GM12878 (cell line): Measurements from ENCODE around the gene SLC29A1. TPM values are rescaled to one million over a fixed set of nuclear protein-coding genes. Genes with fewer than 3 reads are reported as not detected.

Experiments used
- ATAC-seq: fragments of 200-7000 bp; cut with Tn5 transposase; 3 replicates; pipeline ENCODE4 v1.9.1; 2020; ENCODE audit warnings: mild to moderate bottlenecking, moderate library complexity
- BruUV-seq: library from RNA; stranded (reverse); fragments of 400-500 nt; replicated peaks from 2 replicates; lab custom pipeline; 2021; lab: Mats Ljungman, UMichigan
- CTCF ChIA-PET: fragments of 300-600 bp; sonication (Branson Sonifier 250); formaldehyde crosslinking; extraction: SDS; loops from one replicate; lab custom pipeline; 2021; ENCODE audit warnings: inconsistent platforms; lab: Yijun Ruan, JAX
- POLR2A ChIA-PET: fragments of 350-600 bp; formaldehyde crosslinking; extraction: SDS; loops from one replicate; lab custom pipeline; 2021; ENCODE audit warnings: inconsistent platforms; lab: Charles Lee
- RAD21 ChIA-PET: fragments of 300-600 bp; sonication (Branson Sonifier 250); formaldehyde crosslinking; loops from one replicate; lab custom pipeline; 2023; ENCODE audit warnings: antibody characterized with exemption; ENCODE audit not compliant: unreplicated experiment; lab: Charles Lee
- SMC1A ChIA-PET: fragments of 300-600 bp; sonication (Branson Sonifier 250); formaldehyde crosslinking; loops from one replicate; lab custom pipeline; 2023; ENCODE audit not compliant: unreplicated experiment, uncharacterized antibody; lab: Charles Lee
- DNase-seq: peaks from one replicate; pipeline ENCODE4 v3.0.0-alpha.2; 2011; ENCODE audit warnings: low read depth, low spot score
- FAIRE-seq: peaks from 3 replicates; lab custom pipeline; 2011; peaks lifted over from hg19 to GRCh38; lab: Jason Lieb, UNC
- H2AFZ ChIP-seq: 2 replicates; pipeline ENCODE4 v1.6.0; 2011; ENCODE audit warnings: low read depth, low read length, control low read depth; ENCODE audit not compliant: control insufficient read depth
- H3K27ac ChIP-seq: 2 replicates; pipeline ENCODE4 v1.5.1; 2011; ENCODE audit warnings: control low read depth; ENCODE audit not compliant: control insufficient read depth, insufficient read depth
- H3K27me3 ChIP-seq, 2 experiments: replicated peaks in 1 of 2; 2 replicates each; pipeline versions ENCODE4 v1.6.0 to v1.6.1; 2011; ENCODE audit warnings: low read length in 1 of 2; ENCODE audit not compliant: control insufficient read depth in 2 of 2, insufficient read depth in 2 of 2
- H3K36me3 ChIP-seq, 2 experiments: 2 replicates each; pipeline ENCODE4 v1.5.1; 2011; ENCODE audit warnings: low read length in 1 of 2; ENCODE audit not compliant: control insufficient read depth in 2 of 2, insufficient read depth in 2 of 2
- H3K4me1 ChIP-seq: 2 replicates; pipeline ENCODE4 v1.6.1; 2011; ENCODE audit warnings: mild to moderate bottlenecking, low read length, moderate library complexity, mixed read lengths; ENCODE audit not compliant: control insufficient read depth, insufficient read depth
- H3K4me2 ChIP-seq: 2 replicates; pipeline ENCODE4 v1.6.0; 2011; ENCODE audit warnings: control low read depth; ENCODE audit not compliant: control insufficient read depth, insufficient read depth
- H3K4me3 ChIP-seq: fragments of 200-600 bp; sonication (generic); 2 replicates; pipeline ENCODE4 v1.5.1; 2016
- H3K79me2 ChIP-seq: 2 replicates; pipeline ENCODE4 v1.6.0; 2011; ENCODE audit warnings: low read length; ENCODE audit not compliant: control insufficient read depth, insufficient read depth
- H3K9ac ChIP-seq: 2 replicates; pipeline ENCODE4 v1.8.0; 2011; ENCODE audit warnings: low read length, control low read depth, mixed read lengths; ENCODE audit not compliant: control insufficient read depth, insufficient read depth
- H3K9me3 ChIP-seq: replicated peaks from 3 replicates; pipeline ENCODE4 v1.5.1; 2011; ENCODE audit warnings: mild to moderate bottlenecking, low read length; ENCODE audit not compliant: control insufficient read depth, insufficient read depth
- H4K20me1 ChIP-seq: 2 replicates; pipeline ENCODE4 v1.6.0; 2011; ENCODE audit not compliant: control insufficient read depth, insufficient read depth
- CHD4 ChIP-seq: fragments of 200-600 bp; sonication (generic); IDR thresholded peaks from 2 replicates; pipeline ENCODE4 v1.6.1; 2016; ENCODE audit warnings: mild to moderate bottlenecking
- HDAC6 ChIP-seq: fragments of 200-600 bp; sonication (generic); IDR thresholded peaks from one replicate; pipeline ENCODE4 v1.8.0; 2017; ENCODE audit warnings: antibody characterized with exemption; ENCODE audit not compliant: unreplicated experiment
- KLF5 ChIP-seq: fragments of 450-650 bp; IDR thresholded peaks from 2 replicates; pipeline ENCODE4 v1.6.1; 2014; ENCODE audit warnings: mild to moderate bottlenecking; ENCODE audit not compliant: partially characterized antibody
- MTA3 ChIP-seq: IDR thresholded peaks from 2 replicates; pipeline ENCODE4 v1.6.1; 2012; ENCODE audit warnings: low read length, inconsistent platforms, borderline replicate concordance
- NFYA ChIP-seq: IDR thresholded peaks from 2 replicates; pipeline ENCODE4 v1.6.1; 2011; ENCODE audit warnings: low read depth, mild to moderate bottlenecking, low read length, improper control_type of control experiment, borderline replicate concordance
- PAX8 ChIP-seq: fragments of 450-650 bp; IDR thresholded peaks from 2 replicates; pipeline ENCODE4 v1.6.1; 2017; ENCODE audit warnings: mild to moderate bottlenecking, moderate library complexity
- RUNX3 ChIP-seq: IDR thresholded peaks from 2 replicates; pipeline ENCODE4 v1.6.1; 2012; ENCODE audit warnings: low read length, inconsistent platforms
- YY1 ChIP-seq: IDR thresholded peaks from 2 replicates; pipeline ENCODE4 v1.6.1; 2011; ENCODE audit warnings: low read depth, mild to moderate bottlenecking, low read length
- ZNF207 ChIP-seq: fragments of 450-650 bp; IDR thresholded peaks from 2 replicates; pipeline ENCODE4 v1.6.1; 2014; ENCODE audit warnings: antibody characterized with exemption, mild to moderate bottlenecking, borderline replicate concordance
- WGBS: methylation state at CpG from one replicate; pipeline ENCODE4 v1.1.6; 2016; ENCODE audit warnings: low lambda C conversion rate; ENCODE audit not compliant: insufficient replicate concordance, insufficient coverage; ENCODE audit errors: missing lambda C conversion rate; 5-methylcytosine and 5-hydroxymethylcytosine counted together
- in situ Hi-C: fragments of 300-500 bp; cut with MboI; formaldehyde crosslinking; loops from 9 replicates; pipeline ENCODE4 v1.14.3; 2018; ENCODE audit warnings: mixed read lengths
- intact Hi-C: fragments of 100-400 bp; cut with micrococcal nuclease; formaldehyde crosslinking; loops from one replicate; pipeline ENCODE4 v1.14.2; 2022; ENCODE audit not compliant: unreplicated experiment
- polyA plus RNA-seq, 11 experiments: library from polyadenylated mRNA; depleted of rRNA in 4 of 11; unstranded in 6 of 11; stranded (reverse) in 5 of 11; fragments of >200 nt; fragmentation: Nextera tagmentation in 4 of 11; fragmentation: Illumina TruSeq in 1 of 11; extraction: Ambion mirVana in 4 of 11; extraction: Trizol in 1 of 11; gene quantifications; 1 replicate in 1 of 11; 2 replicates in 10 of 11; pipeline versions ENCODE4 v1.2.1 to v1.2.3, GENCODE V29; 2011 to 2016; ENCODE audit warnings: inconsistent platforms in 2 of 11, missing spikeins in 2 of 11, low read depth in 1 of 11
- total RNA-seq, 4 experiments: library from RNA; depleted of rRNA in 3 of 4; stranded (reverse); fragments of >200 nt in 3 of 4; fragmentation: Illumina TruSeq in 1 of 4; extraction: Trizol in 1 of 4; gene quantifications; 2 replicates each; pipeline versions ENCODE4 v1.2.1 to v1.2.3, GENCODE V29; 2013 to 2021
- TF ChIP-seq, protein P1 (sequence below): fragments of 450-650 bp; IDR thresholded peaks from 2 replicates; pipeline ENCODE4 v1.6.1; 2017; ENCODE audit warnings: mild to moderate bottlenecking
- TF ChIP-seq, protein P2 (sequence below): fragments of 450-650 bp; IDR thresholded peaks from 2 replicates; pipeline ENCODE4 v1.6.1; 2014; ENCODE audit warnings: mild to moderate bottlenecking

Gene SLC29A1
- total and polyA plus RNA-seq, 10 of the 15 experiments (the other 5 are each of a cell fraction or from before 2014, with no cell fraction given): 10.0 to 132 (median 93.4) TPM

DNA sequence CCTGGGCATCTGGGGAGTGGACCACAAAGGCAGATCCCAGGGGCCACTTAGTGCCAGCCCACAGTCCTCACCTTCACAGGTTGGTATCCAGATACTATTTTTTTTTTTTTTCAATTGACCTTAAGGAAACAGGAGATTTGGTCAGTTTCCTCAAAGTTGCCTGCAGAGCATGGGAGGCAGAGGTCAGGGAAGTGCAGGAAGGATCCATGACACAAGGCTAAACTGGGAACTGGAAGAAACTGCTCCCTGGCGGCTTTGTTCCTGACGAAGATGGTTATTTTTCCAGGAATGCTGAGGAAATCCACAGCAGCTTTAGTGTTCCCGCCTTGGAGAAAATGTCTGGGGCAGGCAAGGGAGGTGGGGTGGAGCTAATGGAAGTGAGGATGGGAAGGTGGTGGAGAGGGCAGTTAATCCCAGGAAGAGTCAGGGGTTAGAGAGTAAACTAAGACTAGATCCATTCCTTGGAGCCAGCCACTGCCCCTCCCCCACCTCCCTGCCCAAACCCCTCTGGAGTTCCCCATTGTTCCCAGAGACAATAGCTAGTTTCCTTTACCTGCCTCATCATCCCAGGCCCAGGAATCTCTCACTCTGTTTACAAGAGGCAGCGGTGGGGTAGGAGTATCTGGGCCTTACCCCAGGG, 20.9 kb upstream of the SLC29A1 start:
- intact Hi-C loops (no loop called here), in situ Hi-C loops (no loop called here)
- no TSS peak for BruUV-seq
- no peak for TF ChIP-seq RUNX3
- no peaks in the 10 kb centered on the region for H3K4me1 ChIP-seq
- SMC1A ChIA-PET: interaction anchor here (1.3 kb wide), 1 partner anchor 10 kb away, joined by 4 read pairs; no protein-coding TSS in a partner anchor
- CTCF ChIA-PET: interaction anchor here (0.9 kb wide), 1 partner anchor 65 kb away, joined by 4 read pairs; no protein-coding TSS in a partner anchor
- H3K27me3 ChIP-seq: no peaks in the 10 kb centered on the region
- no peaks in the 10 kb centered on the region for H3K79me2 ChIP-seq
- POLR2A ChIA-PET: interaction anchor here (1.1 kb wide), 1 partner anchor 21 kb away, joined by 3 read pairs; the partner anchor contains the start of gene SLC29A1
- WGBS: 35% methylated on average over 4 of the region's 4 CpGs
- H3K27ac ChIP-seq: no peak overlapping the region
- RAD21 ChIA-PET: interaction anchor here (0.8 kb wide), 1 partner anchor 26 kb away, joined by 3 read pairs; no protein-coding TSS in a partner anchor
- no peak for DNase-seq
- H2AFZ ChIP-seq: no peak overlapping the region
- H4K20me1 ChIP-seq: no peaks in the 10 kb centered on the region
- H3K36me3 ChIP-seq: no peaks in the 10 kb centered on the region
- no peaks in the 10 kb centered on the region for H3K9me3 ChIP-seq
- FAIRE-seq: no peak
- H3K4me2 ChIP-seq: no peak overlapping the region
- no peak overlapping the region for H3K9ac ChIP-seq
- no peak overlapping the region for H3K4me3 ChIP-seq
- ATAC-seq: no peak

DNA sequence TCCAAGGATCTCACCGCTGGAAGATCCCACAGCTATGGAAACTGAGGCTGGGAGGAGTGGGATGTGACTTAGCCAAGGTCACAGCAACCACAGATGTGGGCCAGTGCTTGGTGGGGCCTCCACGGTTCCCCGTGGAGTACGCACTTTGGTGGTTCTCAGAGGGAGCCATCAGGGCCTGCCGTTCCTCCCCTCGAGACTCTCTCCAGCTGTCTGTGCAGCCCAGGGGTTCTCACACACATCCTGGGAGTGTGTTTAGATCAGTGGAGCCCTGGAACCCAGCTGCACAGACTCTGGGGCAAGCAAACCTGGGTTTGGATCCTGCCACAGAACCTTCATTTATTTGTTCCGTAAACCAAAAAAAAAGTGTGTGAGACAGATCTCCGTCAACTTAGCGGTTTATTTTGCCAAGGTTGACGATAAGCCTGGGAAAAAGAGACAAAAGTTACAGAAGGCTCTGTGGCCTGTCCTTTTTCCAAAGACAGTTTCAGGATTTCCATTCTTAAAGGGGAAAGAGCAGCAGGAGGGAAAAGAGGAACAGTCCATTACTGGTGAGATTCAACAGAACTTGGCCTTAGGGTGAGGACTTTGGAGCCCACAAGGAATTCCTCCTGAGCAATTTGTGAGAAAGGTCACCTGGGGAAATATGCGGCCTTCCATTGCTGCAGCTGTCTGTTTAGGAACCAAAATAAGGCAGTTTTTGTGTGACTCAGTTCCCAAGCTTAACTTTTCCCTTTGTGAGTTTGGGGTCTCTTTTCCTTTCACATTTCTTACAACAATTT, 20.2 kb upstream of the SLC29A1 start:
- ATAC-seq: no peak
- Histone ChIP-seq H4K20me1 (no peaks in the 10 kb centered on the region), H3K9ac (no peak overlapping the region), H3K4me3 (no peak overlapping the region), H3K36me3 (no peaks in the 10 kb centered on the region), H3K4me2 (no peak overlapping the region), H2AFZ (no peak overlapping the region), H3K79me2 (no peaks in the 10 kb centered on the region), H3K27me3 (no peaks in the 10 kb centered on the region), H3K27ac (no peak overlapping the region), H3K9me3 (no peaks in the 10 kb centered on the region), H3K4me1 (no peaks in the 10 kb centered on the region)
- BruUV-seq: no TSS peak
- ChIA-PET RAD21 (interaction anchor here (0.8 kb wide), 1 partner anchor 26 kb away, joined by 3 read pairs; no protein-coding TSS in a partner anchor), CTCF (interaction anchor here (0.7 to 0.9 kb wide), 2 partner anchors 65 to 111 kb away, joined by 3 to 4 read pairs; no protein-coding TSS in a partner anchor), SMC1A (interaction anchor here (0.6 to 1.3 kb wide), 2 partner anchors 10 to 557 kb away, joined by 3 to 4 read pairs; no protein-coding TSS in a partner anchor), POLR2A (no interaction called here)
- in situ Hi-C loops: no loop called here
- 75% methylated on average over 11 of the region's 11 CpGs for WGBS
- no peak for FAIRE-seq
- DNase-seq: no peak
- intact Hi-C loops: no loop called here
- no peak for TF ChIP-seq ZNF207
- TF ChIP-seq NFYA: no peak
- TF ChIP-seq PAX8: no peak
- TF ChIP-seq CHD4: no peak
- TF ChIP-seq, protein P1, sequence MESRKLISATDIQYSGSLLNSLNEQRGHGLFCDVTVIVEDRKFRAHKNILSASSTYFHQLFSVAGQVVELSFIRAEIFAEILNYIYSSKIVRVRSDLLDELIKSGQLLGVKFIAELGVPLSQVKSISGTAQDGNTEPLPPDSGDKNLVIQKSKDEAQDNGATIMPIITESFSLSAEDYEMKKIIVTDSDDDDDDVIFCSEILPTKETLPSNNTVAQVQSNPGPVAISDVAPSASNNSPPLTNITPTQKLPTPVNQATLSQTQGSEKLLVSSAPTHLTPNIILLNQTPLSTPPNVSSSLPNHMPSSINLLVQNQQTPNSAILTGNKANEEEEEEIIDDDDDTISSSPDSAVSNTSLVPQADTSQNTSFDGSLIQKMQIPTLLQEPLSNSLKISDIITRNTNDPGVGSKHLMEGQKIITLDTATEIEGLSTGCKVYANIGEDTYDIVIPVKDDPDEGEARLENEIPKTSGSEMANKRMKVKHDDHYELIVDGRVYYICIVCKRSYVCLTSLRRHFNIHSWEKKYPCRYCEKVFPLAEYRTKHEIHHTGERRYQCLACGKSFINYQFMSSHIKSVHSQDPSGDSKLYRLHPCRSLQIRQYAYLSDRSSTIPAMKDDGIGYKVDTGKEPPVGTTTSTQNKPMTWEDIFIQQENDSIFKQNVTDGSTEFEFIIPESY: no peak
- no peak for TF ChIP-seq YY1
- no peak for TF ChIP-seq KLF5
- TF ChIP-seq MTA3: no peak
- no peak for TF ChIP-seq HDAC6
- TF ChIP-seq, protein P2, sequence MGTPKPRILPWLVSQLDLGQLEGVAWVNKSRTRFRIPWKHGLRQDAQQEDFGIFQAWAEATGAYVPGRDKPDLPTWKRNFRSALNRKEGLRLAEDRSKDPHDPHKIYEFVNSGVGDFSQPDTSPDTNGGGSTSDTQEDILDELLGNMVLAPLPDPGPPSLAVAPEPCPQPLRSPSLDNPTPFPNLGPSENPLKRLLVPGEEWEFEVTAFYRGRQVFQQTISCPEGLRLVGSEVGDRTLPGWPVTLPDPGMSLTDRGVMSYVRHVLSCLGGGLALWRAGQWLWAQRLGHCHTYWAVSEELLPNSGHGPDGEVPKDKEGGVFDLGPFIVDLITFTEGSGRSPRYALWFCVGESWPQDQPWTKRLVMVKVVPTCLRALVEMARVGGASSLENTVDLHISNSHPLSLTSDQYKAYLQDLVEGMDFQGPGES: no peak
